ENCODE results near the gene SMCO3.
A peak's percentile ranks its signal among the peaks of the same experiment; 100 is the strongest.

Gene SMCO3

DNA sequence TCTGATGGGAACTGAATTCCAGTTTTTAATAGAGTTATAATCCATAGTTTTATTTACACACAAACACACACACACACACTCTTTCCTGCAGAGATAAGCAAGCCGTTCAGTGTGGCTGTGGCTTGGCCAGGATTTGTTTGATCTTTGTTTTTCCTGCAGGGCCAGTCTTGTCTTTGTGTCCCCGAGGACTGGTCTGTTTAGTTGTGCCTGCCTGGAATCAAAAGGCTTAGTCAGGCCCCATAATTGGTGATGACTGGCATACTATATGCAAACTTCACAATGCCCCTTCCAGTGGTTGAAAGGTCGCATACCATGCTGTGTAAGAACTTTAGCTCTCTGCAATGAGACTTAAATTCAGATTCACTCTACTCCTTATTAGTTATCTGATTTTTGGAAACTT is 36.7 kb downstream of the SMCO3 start:
- no peak overlapping the region for H3K27ac Mint-ChIP-seq
- CTCF ChIA-PET = interaction anchor here (1.0 kb wide), 2 partner anchors 23 to 26 kb away, joined by 4 read pairs; partner anchors contain the start of gene C12orf60
- peaks cover 8% of the 10 kb centered on the region for H3K27me3 Mint-ChIP-seq
- peaks cover 54% of the 10 kb centered on the region for H3K4me1 Mint-ChIP-seq
- H3K9me3 Mint-ChIP-seq = no peaks in the 10 kb centered on the region
- no peak for DNase-seq
- H3K4me3 Mint-ChIP-seq = no peak overlapping the region
- H3K36me3 Mint-ChIP-seq = peaks cover 17% of the 10 kb centered on the region

DNA sequence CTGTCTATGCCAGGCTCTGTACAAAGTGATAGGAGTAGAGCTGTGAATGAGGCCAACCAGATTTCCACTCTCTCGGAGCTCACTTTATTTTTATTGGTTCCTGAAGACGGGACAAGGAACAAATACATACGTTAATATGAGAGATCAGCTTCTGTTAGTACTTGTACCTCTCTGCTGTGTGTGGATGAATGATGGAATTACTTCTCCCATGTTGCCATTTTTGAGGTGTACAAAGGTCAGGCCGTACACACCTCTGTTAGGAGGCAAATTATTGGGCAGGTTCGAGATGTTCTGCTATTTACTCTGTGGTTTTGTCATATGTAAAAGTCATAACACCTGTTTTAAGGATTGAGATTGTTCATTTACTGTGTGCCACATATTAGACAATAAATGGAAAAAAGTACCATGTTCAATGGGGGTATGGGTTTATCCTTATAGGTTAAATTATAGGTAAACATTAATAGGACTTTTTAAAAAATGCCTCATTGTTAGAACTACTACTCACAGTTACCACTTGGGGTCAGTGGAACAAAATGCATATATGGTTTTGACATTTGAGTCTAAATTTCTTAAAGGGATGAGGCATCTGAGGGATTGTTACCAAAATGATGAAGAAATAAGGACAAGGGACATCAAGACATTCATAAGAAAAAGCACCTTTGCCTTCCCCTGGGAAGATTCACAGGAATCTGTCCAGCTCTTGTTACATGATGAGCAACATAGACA is 37.6 kb downstream of the SMCO3 start:
- Mint-ChIP-seq H3K27ac (peak overlapping the region; percentile 35), H3K4me1 (peaks cover 61% of the 10 kb centered on the region)
- DNase-seq = no peak

DNA sequence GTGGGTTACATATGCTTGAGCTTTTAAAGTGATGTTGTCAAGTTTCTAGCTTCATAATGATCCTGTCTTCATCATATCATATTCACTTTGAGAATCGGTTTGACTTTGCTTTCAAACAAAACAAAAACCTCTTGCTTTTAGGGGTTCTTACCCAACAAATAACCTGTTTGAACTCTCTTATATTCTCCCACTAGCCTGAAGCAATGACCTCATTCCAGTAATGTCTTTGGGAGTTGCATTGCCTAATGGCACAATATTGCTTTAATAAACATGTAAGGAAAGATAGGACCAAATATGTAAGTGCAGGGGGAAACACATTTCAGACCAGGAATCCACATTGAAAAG is 38.4 kb downstream of the SMCO3 start:
- DNase-seq = no peak
- H3K36me3 Mint-ChIP-seq = peaks cover 20% of the 10 kb centered on the region
- peaks cover 13% of the 10 kb centered on the region for H3K27me3 Mint-ChIP-seq
- peak overlapping the region; percentile 97 for H3K4me3 Mint-ChIP-seq
- CTCF ChIA-PET = interaction anchor here (0.6 to 2.1 kb wide), 5 partner anchors 14 to 220 kb away, joined by 3 to 8 read pairs (median 3); no protein-coding TSS in a partner anchor
- peaks cover 56% of the 10 kb centered on the region for H3K4me1 Mint-ChIP-seq
- H3K9me3 Mint-ChIP-seq = no peaks in the 10 kb centered on the region
- H3K27ac Mint-ChIP-seq = peak overlapping the region; percentile 93

More for the DNA sequence above, 37.6 kb downstream of the SMCO3 start:
- H3K36me3 Mint-ChIP-seq = peaks cover 17% of the 10 kb centered on the region
- H3K9me3 Mint-ChIP-seq = no peaks in the 10 kb centered on the region
- peaks cover 8% of the 10 kb centered on the region for H3K27me3 Mint-ChIP-seq
- H3K4me3 Mint-ChIP-seq = peak overlapping the region; percentile 97
- CTCF ChIA-PET = interaction anchor here (0.6 to 1.4 kb wide), 4 partner anchors 13 to 34 kb away, joined by 3 to 5 read pairs (median 4); partner anchors contain the start of gene C12orf60

DNA sequence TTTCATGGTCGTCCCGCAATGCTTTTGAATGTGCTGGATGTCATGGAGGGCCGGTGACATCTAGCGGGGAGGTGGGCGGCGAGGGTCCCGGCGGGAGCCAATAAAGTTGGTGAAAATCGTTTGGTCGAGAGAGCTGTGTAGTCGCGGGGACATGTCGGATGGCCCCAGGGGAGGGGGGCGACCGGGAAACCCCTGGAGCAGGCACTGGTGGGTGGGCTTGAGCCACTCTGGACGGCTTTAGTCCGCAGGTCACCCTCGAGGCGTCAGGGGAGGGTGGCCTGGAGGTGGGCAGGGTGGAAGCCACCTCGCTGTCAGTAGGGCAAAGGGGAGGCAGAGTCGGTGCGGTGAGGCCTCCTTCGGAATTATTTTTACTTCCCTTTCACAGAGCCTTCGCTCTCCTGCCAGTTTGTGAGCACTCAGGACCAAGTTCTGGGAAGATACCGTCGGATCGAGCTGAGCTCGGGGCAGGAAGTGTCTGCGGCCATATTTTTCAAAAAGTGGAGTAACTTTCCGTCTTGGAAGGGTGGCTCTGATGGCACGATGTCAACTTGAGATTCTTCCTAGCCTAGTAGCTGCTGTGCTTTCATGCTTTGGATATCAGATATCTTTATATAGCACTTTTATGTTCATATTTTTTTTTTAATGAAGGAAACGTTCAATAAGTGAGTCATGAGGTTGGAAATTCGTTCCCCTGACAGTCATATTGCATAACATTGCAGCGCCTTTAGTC is 38.9 kb downstream of the SMCO3 start:
- DNase-seq = peak; percentile 47
- peak overlapping the region; percentile 93 for H3K27ac Mint-ChIP-seq
- peaks cover 13% of the 10 kb centered on the region for H3K27me3 Mint-ChIP-seq
- CTCF ChIA-PET = interaction anchor here (0.9 to 2.1 kb wide), 4 partner anchors 25 to 220 kb away, joined by 3 to 8 read pairs (median 3); no protein-coding TSS in a partner anchor
- peak overlapping the region; percentile 97 for H3K4me3 Mint-ChIP-seq
- H3K36me3 Mint-ChIP-seq = peaks cover 23% of the 10 kb centered on the region
- peaks cover 52% of the 10 kb centered on the region for H3K4me1 Mint-ChIP-seq
- no peaks in the 10 kb centered on the region for H3K9me3 Mint-ChIP-seq

DNA sequence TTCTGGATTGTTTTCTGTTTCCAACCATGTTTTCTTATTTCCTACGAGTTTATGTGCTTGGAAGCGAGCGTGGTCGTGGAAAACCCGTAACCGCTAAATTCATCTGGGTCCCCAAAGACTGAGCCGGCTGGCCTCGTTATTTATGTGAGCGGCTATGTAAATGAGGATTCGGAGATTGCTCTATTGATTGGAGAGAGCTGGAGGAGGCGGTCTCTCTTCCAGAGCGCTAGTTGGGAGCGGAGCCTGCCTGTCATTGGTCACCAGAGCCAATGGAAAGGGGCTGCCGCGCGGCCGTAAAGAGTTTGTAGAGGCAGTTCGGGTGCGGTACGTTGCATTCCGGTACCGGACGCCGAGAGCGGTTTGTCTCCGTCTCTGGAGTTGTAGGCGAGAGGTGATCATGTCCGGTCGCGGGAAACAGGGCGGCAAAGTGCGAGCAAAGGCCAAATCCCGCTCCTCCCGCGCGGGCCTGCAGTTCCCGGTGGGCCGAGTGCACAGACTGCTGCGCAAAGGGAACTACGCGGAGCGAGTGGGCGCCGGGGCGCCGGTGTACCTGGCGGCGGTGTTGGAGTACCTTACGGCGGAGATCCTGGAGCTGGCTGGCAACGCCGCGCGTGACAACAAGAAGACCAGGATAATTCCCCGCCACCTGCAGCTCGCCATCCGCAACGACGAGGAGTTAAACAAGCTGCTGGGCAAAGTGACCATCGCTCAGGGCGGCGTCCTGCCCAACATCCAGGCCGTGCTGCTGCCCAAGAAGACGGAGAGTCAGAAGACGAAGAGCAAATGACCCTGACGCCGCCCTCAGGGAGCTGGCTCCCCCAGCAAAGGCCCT is 39.7 kb downstream of the SMCO3 start:
- CTCF ChIA-PET = interaction anchor here (0.9 to 2.1 kb wide), 2 partner anchors 50 to 221 kb away, joined by 3 to 8 read pairs; no protein-coding TSS in a partner anchor
- Mint-ChIP-seq H3K4me1 (peaks cover 52% of the 10 kb centered on the region), H3K9me3 (no peaks in the 10 kb centered on the region), H3K36me3 (peaks cover 31% of the 10 kb centered on the region), H3K4me3 (peak overlapping the region; percentile 97), H3K27me3 (peaks cover 13% of the 10 kb centered on the region), H3K27ac (peak overlapping the region; percentile 93)
- DNase-seq = peak; percentile 96

DNA sequence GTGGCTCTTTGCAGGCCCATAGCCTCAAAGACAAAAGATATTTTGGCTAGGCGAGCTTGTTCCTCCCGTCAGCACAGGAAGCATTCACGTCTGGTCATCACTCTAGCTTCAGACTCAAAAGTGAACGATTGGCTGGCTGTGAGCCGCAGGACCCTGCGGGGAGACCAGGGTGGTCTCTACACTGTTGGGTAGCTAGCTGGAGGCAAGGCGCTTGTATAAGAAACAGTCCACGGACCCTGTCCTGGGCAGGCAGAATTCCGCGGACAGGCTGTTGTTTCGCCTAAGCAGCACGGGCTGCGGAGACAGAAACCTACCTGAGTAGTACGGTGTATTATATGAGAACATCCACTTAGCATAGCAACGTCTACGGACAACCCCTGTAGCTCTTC is 40.3 kb downstream of the SMCO3 start:
- peaks cover 13% of the 10 kb centered on the region for H3K27me3 Mint-ChIP-seq
- no peak for DNase-seq
- peak overlapping the region; percentile 93 for H3K27ac Mint-ChIP-seq
- no peaks in the 10 kb centered on the region for H3K9me3 Mint-ChIP-seq
- H3K4me1 Mint-ChIP-seq = peaks cover 55% of the 10 kb centered on the region
- H3K4me3 Mint-ChIP-seq = peak overlapping the region; percentile 97
- H3K36me3 Mint-ChIP-seq = peaks cover 36% of the 10 kb centered on the region
- CTCF ChIA-PET = interaction anchor here (2.1 kb wide), 1 partner anchor 222 kb away, joined by 8 read pairs; no protein-coding TSS in a partner anchor

DNA sequence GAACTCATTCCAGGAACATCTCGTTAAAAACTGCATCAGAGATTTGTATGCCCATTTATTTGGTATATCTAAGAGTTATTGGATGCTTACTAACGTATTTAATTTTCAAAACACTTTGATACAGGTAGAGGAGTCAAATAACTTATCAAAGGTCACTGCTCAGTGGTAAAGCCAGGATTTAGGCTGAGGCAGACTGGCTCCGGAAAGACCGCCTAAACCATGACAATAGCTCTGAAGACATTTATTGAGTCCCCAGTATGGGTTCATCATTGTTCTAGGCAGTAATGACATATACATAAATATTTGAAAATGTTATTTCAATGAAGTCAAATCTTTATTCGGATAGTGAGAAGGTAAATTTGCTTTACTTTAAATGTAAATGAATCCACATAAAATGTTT is 41.0 kb downstream of the SMCO3 start:
- peaks cover 57% of the 10 kb centered on the region for H3K4me1 Mint-ChIP-seq
- CTCF ChIA-PET = no interaction called here
- no peaks in the 10 kb centered on the region for H3K9me3 Mint-ChIP-seq
- H3K27me3 Mint-ChIP-seq = peaks cover 8% of the 10 kb centered on the region
- no peak for DNase-seq
- peaks cover 38% of the 10 kb centered on the region for H3K36me3 Mint-ChIP-seq
- peak overlapping the region; percentile 97 for H3K4me3 Mint-ChIP-seq
- peak overlapping the region; percentile 93 for H3K27ac Mint-ChIP-seq

DNA sequence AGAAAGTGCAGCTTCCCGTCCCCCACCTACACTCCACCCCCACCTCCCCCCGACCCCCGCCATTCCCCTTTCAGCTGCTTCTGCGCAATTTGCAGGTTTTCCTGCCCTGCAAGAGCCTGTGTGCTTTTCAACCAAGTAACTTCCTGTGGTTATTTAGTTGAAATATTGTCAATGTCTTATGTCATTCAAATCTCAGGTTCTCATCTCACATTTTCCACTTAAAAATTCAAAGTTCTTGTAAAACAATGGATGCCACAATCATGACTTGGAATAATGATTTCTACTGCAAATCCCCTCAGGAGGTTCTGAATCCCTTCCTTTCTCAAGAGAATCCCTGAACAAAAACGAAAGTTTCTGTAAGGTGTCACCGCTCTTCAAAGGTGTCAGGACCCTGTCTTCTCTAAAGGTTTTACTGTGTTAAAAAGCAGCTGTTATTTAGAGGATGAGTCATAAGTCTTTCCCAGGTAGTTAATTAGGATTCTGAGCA is 42.3 kb downstream of the SMCO3 start:
- peaks cover 50% of the 10 kb centered on the region for H3K36me3 Mint-ChIP-seq
- DNase-seq = peak; percentile 58
- peak overlapping the region; percentile 99 for H3K4me3 Mint-ChIP-seq
- CTCF ChIA-PET = interaction anchor here (0.6 to 0.9 kb wide), 2 partner anchors 55 to 182 kb away, joined by 3 to 4 read pairs; no protein-coding TSS in a partner anchor
- peaks cover 61% of the 10 kb centered on the region for H3K4me1 Mint-ChIP-seq
- peak overlapping the region; percentile 100 for H3K27ac Mint-ChIP-seq
- peaks cover 3% of the 10 kb centered on the region for H3K9me3 Mint-ChIP-seq
- peaks cover 7% of the 10 kb centered on the region for H3K27me3 Mint-ChIP-seq

DNA sequence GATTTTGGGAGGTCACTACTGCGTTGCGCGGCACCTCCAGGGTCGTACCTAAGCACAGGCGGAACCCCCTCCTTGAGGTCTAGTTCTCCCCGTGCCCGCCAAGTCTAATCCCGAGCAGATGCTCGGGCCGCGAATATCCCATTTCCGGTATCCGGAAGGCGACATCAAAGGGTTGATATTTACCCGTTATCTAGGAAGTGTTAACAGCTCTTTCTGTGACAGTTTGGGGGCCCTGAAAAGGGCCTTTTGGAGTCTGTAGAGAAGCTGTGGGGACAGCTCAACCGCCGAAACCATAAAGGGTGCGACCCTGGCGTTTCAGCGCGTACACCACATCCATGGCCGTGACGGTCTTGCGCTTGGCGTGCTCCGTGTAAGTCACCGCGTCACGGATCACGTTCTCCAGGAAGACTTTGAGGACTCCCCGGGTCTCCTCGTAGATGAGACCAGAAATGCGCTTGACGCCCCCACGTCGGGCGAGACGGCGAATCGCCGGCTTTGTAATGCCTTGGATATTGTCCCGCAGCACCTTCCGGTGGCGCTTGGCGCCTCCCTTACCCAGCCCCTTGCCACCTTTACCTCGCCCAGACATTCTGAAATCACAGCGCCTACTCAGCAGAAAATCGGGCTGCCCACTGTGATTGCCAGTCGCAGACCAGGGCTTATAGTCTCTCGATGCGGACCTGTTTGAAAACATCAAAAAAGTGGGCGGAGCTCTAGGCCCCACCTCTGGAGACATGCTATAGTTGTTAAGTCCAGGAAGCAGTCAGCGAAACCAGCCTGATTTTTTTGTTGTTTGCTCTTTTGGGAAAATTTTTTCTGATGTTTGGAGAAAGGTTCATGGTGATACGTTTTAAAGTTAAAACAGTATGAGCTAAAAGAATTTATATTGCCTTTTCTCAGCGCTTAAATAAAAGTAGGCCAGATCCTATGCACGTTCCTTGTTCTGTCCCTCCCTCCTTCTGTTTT is 43.2 kb downstream of the SMCO3 start:
- Mint-ChIP-seq H3K27me3 (peaks cover 7% of the 10 kb centered on the region), H3K27ac (peak overlapping the region; percentile 100), H3K4me3 (peak overlapping the region; percentile 99), H3K9me3 (peaks cover 9% of the 10 kb centered on the region), H3K36me3 (peaks cover 51% of the 10 kb centered on the region), H3K4me1 (peaks cover 59% of the 10 kb centered on the region)
- CTCF ChIA-PET = interaction anchor here (0.6 to 1.5 kb wide), 8 partner anchors 9 to 224 kb away, joined by 3 to 6 read pairs (median 3); no protein-coding TSS in a partner anchor
- peak; percentile 97 for DNase-seq

DNA sequence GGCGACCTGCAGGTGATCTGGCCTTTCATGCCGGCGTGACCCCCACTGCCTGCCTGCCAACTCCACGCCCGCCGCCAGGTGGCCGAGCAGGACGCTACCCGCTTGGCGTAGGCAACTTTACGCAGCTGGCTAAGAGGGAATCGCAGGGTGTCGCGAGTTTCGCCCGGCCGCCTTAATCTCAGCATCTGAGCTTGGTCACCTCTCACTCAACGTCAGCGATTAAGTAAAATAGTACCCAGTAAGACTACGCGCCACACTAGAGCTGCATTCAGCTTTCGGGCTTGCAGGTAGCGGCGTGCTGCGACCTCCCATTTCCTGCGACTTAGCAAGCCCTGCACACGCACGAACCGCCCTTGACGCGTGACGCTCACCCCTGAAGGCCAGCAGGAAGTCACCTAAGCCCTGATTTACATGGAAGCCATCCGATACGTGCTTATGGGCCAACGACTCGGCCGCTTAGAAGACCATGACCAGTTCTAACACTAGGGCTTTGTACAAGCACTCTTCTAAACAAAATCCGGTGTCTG is 44.0 kb downstream of the SMCO3 start:
- H3K4me1 Mint-ChIP-seq = peaks cover 59% of the 10 kb centered on the region
- CTCF ChIA-PET = interaction anchor here (0.7 to 1.5 kb wide), 9 partner anchors 9 to 225 kb away, joined by 3 to 6 read pairs (median 3); no protein-coding TSS in a partner anchor

DNA sequence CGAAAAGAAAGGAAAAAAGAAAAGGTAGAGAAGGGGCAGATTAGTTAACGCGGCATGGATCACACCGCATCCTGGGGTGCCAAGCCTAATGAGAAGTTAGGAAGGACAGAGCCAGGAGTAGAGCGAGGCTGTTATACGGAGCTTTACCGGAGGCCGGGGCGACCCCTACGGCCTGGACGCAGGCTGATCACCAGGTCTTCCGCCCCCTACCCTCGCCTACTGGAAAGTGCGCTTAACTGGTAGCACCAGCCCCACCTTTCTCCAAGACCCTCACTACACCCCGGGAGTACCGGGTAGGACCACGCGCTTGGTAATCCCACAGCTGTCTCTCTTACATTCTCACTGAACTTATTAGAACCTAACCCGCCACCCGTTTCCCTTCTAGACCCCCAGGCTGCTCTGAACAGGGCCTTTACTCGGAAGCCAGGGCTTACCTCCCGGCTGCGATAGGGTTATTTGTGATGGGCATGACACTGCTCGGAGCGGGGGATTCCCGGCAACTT is 44.5 kb downstream of the SMCO3 start:
- Mint-ChIP-seq H3K4me1 (peaks cover 63% of the 10 kb centered on the region), H3K9me3 (peaks cover 11% of the 10 kb centered on the region), H3K27ac (peak overlapping the region; percentile 100), H3K4me3 (peak overlapping the region; percentile 99), H3K27me3 (peaks cover 7% of the 10 kb centered on the region), H3K36me3 (peaks cover 57% of the 10 kb centered on the region)
- DNase-seq = peak; percentile 55
- CTCF ChIA-PET = interaction anchor here (0.7 to 1.5 kb wide), 14 partner anchors 10 to 226 kb away, joined by 3 to 6 read pairs (median 3); partner anchors contain the start of gene SMCO3

More for the DNA sequence above, 44.0 kb downstream of the SMCO3 start:
- peaks cover 56% of the 10 kb centered on the region for H3K36me3 Mint-ChIP-seq
- peaks cover 7% of the 10 kb centered on the region for H3K27me3 Mint-ChIP-seq
- H3K9me3 Mint-ChIP-seq = peaks cover 11% of the 10 kb centered on the region
- DNase-seq = peak; percentile 90
- peak overlapping the region; percentile 99 for H3K4me3 Mint-ChIP-seq
- peak overlapping the region; percentile 100 for H3K27ac Mint-ChIP-seq

DNA sequence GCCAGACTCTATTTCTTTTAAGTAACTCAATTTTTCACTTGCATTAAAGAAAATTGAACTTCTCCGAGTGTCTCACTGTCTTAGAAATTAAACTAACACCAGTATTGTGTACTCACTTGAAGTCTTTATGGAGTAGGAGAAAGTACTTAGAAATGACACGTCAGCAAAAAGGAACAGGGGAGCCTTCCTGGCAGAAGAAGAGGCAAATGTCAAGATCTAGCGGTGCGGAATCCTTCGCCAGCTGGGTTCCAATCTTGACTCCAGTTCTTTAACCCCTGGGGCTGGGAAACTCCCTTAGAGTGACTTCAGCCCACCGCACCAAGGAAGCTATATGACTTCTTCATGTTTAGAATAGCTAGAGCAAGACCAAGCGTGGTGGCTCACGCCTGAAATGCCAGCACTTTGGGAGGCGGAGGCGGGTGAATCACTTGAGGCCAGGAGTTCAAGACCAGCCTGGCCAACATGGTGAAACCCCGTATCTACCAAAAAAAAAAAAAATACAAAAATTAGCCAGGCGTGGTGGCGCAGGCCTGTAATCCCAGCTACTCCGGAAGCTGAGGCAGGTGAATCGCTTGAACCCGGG is 45.1 kb downstream of the SMCO3 start:
- CTCF ChIA-PET = interaction anchor here (0.7 to 1.5 kb wide), 10 partner anchors 10 to 227 kb away, joined by 3 to 6 read pairs (median 3); partner anchors contain the start of gene SMCO3
- peak; percentile 36 for DNase-seq
- Mint-ChIP-seq H3K9me3 (peaks cover 11% of the 10 kb centered on the region), H3K36me3 (peaks cover 53% of the 10 kb centered on the region), H3K27ac (peak overlapping the region; percentile 100), H3K4me3 (peak overlapping the region; percentile 99), H3K4me1 (peaks cover 61% of the 10 kb centered on the region), H3K27me3 (peaks cover 5% of the 10 kb centered on the region)

Data from activated naive CD4-positive, alpha-beta T cell treated with anti-CD3 and anti-CD28 coated beads, Interleukin-2, amount 10 ng/mL, durations not matched to agents 7 days and 5 days (primary cell).